Stimulated activated effector memory CD8-positive, alpha-beta T cell treated with anti-CD3 and anti-CD28 coated beads, Interleukin-12 subunit alpha, Interleukin-12 subunit beta, amount 100 ng/mL, for 72 hours (primary cell): ENCODE data around the gene ASTN2.

ENCODE experiments used
- ATAC-seq: fragments of 150-1000 bp; cut with Tn5 transposase; 2 replicates; pipeline ENCODE4 v1.10.0; 2021
- DNase-seq, 2 donors: peaks; one replicate each; pipeline ENCODE4 v3.0.0; 2021 to 2022; ENCODE audit warnings: low spot score in 2 of 2
- H3K27ac Mint-ChIP-seq: one replicate; pipeline ENCODE4 v1.8.0; 2022; ENCODE audit warnings: mild to moderate bottlenecking, mixed read lengths
- H3K36me3 Mint-ChIP-seq: one replicate; pipeline ENCODE4 v1.8.0; 2022; ENCODE audit warnings: mild to moderate bottlenecking, mixed read lengths
- H3K4me1 Mint-ChIP-seq: one replicate; pipeline ENCODE4 v1.8.0; 2022; ENCODE audit warnings: mixed read lengths
- H3K4me3 Mint-ChIP-seq: one replicate; pipeline ENCODE4 v1.8.0; 2022; ENCODE audit warnings: mild to moderate bottlenecking, mixed read lengths
- H3K9me3 Mint-ChIP-seq: one replicate; pipeline ENCODE4 v1.8.0; 2022; ENCODE audit warnings: mixed read lengths

The ASTN2 gene

GRCh38 chr9:116425244-116425643 is 989.6 kb downstream of the ASTN2 start:
- Mint-ChIP-seq H3K4me1 (no peaks in the 10 kb centered on the region), H3K27ac (no peak overlapping the region), H3K36me3 (no peaks in the 10 kb centered on the region), H3K9me3 (no peaks in the 10 kb centered on the region), H3K4me3 (no peak overlapping the region)
- DNase-seq (no peak), ATAC-seq (no peak)

DNA sequence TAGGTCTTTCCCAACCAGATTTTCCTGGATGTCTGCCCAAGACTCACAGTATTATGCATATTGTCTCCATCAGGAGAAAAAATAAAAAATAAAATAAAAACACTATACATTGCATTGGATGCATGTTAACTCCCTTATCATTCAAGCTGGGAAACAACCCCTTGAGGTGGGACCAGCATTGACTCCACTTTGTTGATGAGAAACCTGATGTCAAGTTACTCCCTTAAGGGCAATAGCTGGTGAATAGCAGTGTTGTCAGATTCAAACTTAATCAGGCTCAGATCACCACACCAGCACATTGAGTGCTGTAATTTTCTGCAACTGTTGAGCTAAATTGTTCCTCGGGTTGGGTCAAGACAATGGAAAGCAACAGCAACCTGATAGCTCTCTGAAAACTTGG is 991.7 kb downstream of the ASTN2 start:
- Mint-ChIP-seq H3K4me3 (no peak overlapping the region), H3K27ac (no peak overlapping the region), H3K4me1 (no peaks in the 10 kb centered on the region), H3K36me3 (no peaks in the 10 kb centered on the region), H3K9me3 (no peaks in the 10 kb centered on the region)
- ATAC-seq (no peak), DNase-seq (no peak)

DNA sequence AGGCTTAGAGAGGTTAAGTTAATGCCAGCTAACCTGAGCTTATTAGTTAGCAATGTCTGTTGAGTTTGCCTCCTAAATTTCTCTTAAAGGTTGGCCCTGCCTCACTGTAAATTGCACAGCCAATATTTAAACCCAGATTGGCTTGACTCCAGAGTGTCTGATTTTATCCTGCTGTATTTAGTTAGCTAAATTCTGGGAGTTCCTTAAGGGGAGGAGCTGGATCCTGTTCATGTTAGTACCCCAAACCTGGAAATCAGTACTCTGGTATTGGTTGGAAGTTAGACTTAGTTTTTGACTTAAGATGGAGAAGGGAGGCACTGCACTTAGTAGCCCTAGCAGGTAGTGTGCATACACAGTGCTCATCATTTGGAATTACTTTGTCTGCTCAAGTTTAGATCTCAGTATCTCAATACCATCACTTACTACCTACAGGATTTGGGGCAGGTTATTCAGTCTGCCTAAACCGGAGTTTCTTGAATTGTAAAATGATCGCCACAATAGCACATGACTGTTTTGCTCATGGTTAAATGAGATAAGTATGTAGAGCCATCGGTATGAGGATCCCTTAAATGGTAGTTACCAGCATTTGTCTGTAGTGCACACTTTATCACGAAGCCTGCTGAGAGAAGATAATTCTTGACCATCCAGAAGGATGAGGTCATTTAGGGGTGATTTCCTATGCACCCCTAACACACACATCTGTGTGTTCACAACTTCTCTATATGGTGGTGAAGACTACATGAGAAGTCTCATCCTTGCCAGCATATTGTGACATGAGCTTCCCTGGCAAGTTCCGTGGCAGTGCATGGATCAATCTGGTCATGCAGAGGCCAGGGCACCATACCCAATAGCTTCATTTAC is 992.5 kb downstream of the ASTN2 start:
- H3K4me1 Mint-ChIP-seq = no peaks in the 10 kb centered on the region
- ATAC-seq = no peak
- H3K9me3 Mint-ChIP-seq = no peaks in the 10 kb centered on the region
- H3K4me3 Mint-ChIP-seq = no peak overlapping the region
- no peaks in the 10 kb centered on the region for H3K36me3 Mint-ChIP-seq
- no peak for DNase-seq
- H3K27ac Mint-ChIP-seq = no peak overlapping the region

DNA sequence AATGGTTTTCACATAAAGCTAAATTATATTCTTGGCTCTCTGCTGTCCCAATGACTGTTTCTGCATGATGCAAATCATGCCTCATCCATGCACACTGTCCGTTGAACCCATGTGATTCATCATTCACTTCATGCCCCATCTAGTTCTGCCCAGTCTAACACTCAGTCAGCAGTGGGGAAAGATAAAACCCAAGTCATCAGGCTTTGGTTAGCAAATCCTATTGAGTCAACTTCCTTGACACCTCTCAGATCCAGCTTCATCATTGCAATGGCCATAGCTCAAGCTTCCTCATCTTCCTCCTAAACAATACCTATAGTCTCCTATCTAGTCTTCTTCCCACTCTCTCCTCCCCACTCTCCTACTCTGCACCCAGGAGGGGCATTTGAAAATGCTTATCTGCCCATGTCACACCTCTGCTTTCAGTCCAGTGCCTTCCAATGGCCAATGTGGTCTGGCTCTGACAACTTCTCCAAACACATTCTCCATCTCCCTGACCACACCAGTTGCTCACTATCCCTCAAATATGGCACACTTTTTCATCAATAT is 993.8 kb downstream of the ASTN2 start:
- DNase-seq = no peak
- Mint-ChIP-seq H3K4me3 (no peak overlapping the region), H3K9me3 (no peaks in the 10 kb centered on the region), H3K4me1 (no peaks in the 10 kb centered on the region), H3K36me3 (no peaks in the 10 kb centered on the region), H3K27ac (no peak overlapping the region)
- ATAC-seq = no peak

DNA sequence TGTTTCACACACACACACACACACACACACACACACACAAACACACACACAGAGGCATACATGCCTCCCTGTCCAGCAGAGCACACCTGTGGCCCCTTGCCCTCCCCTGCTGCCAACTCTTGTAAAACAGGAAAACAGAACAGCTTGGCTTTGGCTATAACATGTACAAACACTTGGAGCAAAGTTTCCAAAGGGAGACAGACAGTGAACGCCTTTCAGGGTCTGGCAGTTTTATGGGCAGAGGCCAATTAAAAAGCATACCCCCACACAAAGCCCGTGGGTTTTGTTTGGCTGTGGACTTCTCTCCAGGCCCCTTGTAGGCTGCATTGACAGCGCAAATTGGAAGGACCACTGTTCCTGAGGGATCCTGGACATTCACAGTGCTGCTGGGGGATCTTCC is 995.7 kb downstream of the ASTN2 start:
- DNase-seq = no peak
- H3K36me3 Mint-ChIP-seq = no peaks in the 10 kb centered on the region
- H3K4me1 Mint-ChIP-seq = no peaks in the 10 kb centered on the region
- H3K4me3 Mint-ChIP-seq = no peak overlapping the region
- no peak for ATAC-seq
- no peak overlapping the region for H3K27ac Mint-ChIP-seq
- H3K9me3 Mint-ChIP-seq = no peaks in the 10 kb centered on the region

DNA sequence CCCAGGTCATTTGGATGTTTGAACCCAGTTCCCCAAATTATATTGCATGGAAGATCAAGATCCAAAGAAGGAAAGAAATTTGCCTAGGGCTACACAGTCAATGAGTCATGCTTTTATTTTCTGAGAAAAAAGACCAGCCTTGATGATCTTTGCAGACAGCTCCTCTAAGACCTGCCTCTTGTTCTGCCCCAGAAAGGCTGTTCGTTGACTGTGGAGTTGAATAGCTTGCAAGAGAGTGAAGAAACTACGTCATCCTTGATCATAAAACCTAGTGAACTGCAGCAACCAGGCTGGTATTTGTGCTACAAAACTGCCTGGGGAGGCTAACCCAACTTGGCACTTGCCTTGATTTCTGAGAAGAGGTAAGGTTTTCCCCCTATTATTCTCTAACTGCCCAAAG is 997.4 kb downstream of the ASTN2 start:
- H3K27ac Mint-ChIP-seq = no peak overlapping the region
- H3K4me1 Mint-ChIP-seq = no peaks in the 10 kb centered on the region
- no peaks in the 10 kb centered on the region for H3K36me3 Mint-ChIP-seq
- no peaks in the 10 kb centered on the region for H3K9me3 Mint-ChIP-seq
- DNase-seq = no peak
- no peak overlapping the region for H3K4me3 Mint-ChIP-seq
- no peak for ATAC-seq

DNA sequence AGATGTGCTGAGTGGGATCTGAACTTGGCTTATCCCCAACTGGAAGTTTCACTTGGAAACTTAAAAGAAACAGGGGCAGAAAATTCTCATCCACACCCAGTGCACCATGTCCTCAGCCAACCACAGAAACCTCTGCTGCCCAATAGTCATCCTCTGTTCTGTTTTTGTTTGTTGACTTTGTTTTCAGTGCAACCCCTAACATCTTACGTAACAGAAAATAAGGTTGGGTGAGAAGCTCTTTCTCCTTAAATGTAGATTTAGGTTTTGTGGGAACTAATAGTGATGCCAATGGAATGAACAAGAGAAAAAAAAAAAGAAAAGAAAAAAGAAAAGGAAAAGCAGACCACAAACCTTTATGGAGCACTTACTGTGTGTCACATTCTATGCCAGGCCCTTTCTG is 998.4 kb downstream of the ASTN2 start:
- Mint-ChIP-seq H3K4me3 (no peak overlapping the region), H3K4me1 (no peaks in the 10 kb centered on the region), H3K27ac (no peak overlapping the region), H3K9me3 (no peaks in the 10 kb centered on the region), H3K36me3 (no peaks in the 10 kb centered on the region)
- ATAC-seq (no peak), DNase-seq (no peak)

DNA sequence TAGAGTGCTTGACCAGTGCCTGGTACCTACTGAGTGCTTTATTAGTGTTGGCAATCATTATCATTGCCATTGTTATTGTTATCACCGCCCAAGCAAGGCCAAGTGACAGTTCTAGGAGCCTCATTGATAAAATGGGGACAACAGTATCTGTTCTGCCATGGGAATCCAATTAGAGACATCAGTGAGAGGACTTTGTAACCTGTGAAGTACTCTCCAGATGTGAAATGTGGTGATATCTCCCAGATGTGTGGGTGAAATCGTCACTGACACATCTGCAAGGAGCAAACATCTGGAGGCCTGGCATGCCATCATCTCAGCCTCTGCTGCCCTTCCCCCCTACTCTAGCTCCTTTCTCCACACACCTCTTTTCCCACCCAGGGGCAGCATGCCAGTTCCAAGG is 1000.5 kb downstream of the ASTN2 start:
- Mint-ChIP-seq H3K9me3 (no peaks in the 10 kb centered on the region), H3K4me3 (no peak overlapping the region), H3K36me3 (no peaks in the 10 kb centered on the region), H3K27ac (no peak overlapping the region), H3K4me1 (no peaks in the 10 kb centered on the region)
- ATAC-seq (no peak), DNase-seq (no peak)

GRCh38 chr9:116411506-116411905 is 1003.4 kb downstream of the ASTN2 start:
- ATAC-seq (no peak), DNase-seq (no peak)
- Mint-ChIP-seq H3K4me3 (no peak overlapping the region), H3K4me1 (no peaks in the 10 kb centered on the region), H3K9me3 (no peaks in the 10 kb centered on the region), H3K27ac (no peak overlapping the region), H3K36me3 (no peaks in the 10 kb centered on the region)

GRCh38 chr9:116409638-116410037 is 1005.2 kb downstream of the ASTN2 start:
- DNase-seq (no peak), ATAC-seq (no peak)
- Mint-ChIP-seq H3K36me3 (no peaks in the 10 kb centered on the region), H3K9me3 (no peaks in the 10 kb centered on the region), H3K4me3 (no peak overlapping the region), H3K27ac (no peak overlapping the region), H3K4me1 (no peaks in the 10 kb centered on the region)

- no peak for DNase-seq
- Mint-ChIP-seq H3K4me1 (no peaks in the 10 kb centered on the region), H3K9me3 (no peaks in the 10 kb centered on the region), H3K4me3 (no peak overlapping the region), H3K27ac (no peak overlapping the region), H3K36me3 (no peaks in the 10 kb centered on the region)
- no peak for ATAC-seq
These were observed 1005.7 kb downstream of the ASTN2 start for GRCh38 chr9:116409129-116409528.

DNA sequence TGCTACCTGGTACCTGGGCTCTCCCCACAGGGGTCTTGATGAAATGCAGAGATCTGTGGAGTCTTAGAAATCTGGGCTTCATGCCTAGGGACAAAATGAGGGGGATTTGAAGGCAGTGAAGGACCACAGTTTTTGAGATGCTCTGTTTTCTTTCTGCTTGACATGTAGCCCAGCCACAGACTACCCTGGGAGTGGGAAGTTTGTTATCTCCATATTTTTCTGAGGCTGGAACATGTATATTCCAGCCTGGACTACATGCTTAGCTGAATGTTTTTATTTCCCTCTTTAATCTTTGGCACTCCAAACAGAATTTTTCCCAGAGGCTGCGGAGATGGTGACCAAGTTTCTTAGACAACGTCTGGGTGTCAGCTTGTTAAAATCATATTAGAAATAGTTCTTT is 1008.4 kb downstream of the ASTN2 start:
- ATAC-seq = no peak
- Mint-ChIP-seq H3K36me3 (no peaks in the 10 kb centered on the region), H3K4me1 (no peaks in the 10 kb centered on the region), H3K27ac (no peak overlapping the region), H3K9me3 (no peaks in the 10 kb centered on the region), H3K4me3 (no peak overlapping the region)
- no peak for DNase-seq

GRCh38 chr9:116405321-116405720 is 1009.5 kb downstream of the ASTN2 start:
- Mint-ChIP-seq H3K4me1 (peaks cover 2% of the 10 kb centered on the region), H3K27ac (no peak overlapping the region), H3K4me3 (no peak overlapping the region), H3K9me3 (no peaks in the 10 kb centered on the region), H3K36me3 (no peaks in the 10 kb centered on the region)
- no peak for ATAC-seq
- no peak for DNase-seq

DNA sequence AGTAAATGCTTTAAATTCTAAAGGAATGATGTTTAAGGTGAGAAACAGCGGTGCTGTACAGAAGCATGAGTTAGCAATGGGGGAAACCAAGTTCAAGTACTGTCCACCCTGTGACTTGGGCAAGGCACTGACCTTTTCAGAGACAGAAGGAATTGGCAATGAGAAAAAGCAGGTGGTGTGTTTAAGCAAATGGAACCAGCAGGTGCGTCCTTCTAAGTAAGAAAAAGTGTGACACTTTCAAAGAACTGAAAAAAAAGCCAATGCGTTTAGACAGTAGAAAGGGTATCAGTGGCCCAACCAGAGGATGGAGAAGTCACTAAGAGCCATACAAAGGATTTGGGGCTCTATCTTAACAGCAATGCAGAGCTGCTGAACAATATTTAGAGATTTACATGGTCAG is 1010.6 kb downstream of the ASTN2 start:
- ATAC-seq = no peak
- Mint-ChIP-seq H3K36me3 (no peaks in the 10 kb centered on the region), H3K4me3 (no peak overlapping the region), H3K9me3 (no peaks in the 10 kb centered on the region), H3K4me1 (peaks cover 9% of the 10 kb centered on the region), H3K27ac (no peak overlapping the region)
- no peak for DNase-seq

DNA sequence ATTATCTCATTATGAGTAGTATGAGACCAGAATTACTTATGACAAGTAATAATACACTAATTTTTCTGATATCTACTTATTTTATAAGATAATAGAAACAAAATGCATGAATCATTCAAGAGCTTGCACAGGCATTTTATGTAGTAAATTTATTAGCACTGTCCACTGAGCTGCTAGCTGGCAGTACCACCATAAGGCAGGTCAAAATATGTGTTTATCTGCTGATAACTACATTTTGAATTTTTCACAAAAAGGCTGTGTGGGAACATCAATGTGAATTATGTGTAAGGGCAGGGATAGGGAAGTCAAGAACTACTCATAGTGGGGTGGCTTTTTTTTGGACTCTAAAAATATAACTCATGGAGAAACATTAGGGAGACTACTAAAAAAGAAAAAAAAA is 1011.7 kb downstream of the ASTN2 start:
- Mint-ChIP-seq H3K9me3 (no peaks in the 10 kb centered on the region), H3K4me1 (peaks cover 9% of the 10 kb centered on the region), H3K4me3 (no peak overlapping the region), H3K27ac (no peak overlapping the region), H3K36me3 (no peaks in the 10 kb centered on the region)
- ATAC-seq = no peak
- no peak for DNase-seq

DNA sequence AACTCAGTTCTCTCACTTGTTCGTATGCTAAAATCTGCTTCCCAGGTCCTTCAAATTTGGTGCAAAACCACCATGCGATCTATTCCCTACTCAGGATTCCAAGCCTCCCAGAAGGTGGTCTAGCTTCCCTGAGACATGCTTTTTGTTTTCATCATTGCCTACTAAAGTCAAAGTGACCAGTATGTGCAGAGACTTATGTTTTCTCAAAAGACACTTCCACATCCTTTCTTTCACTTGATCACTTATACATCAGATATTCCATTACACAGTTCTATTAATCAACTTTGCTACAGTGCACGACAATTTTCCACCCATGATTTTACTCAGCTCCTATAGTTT is 1019.2 kb downstream of the ASTN2 start:
- H3K9me3 Mint-ChIP-seq = no peaks in the 10 kb centered on the region

More for the DNA sequence above, 1019.2 kb downstream of the ASTN2 start:
- no peaks in the 10 kb centered on the region for H3K36me3 Mint-ChIP-seq
- peaks cover 9% of the 10 kb centered on the region for H3K4me1 Mint-ChIP-seq
- H3K4me3 Mint-ChIP-seq = no peak overlapping the region
- no peak for ATAC-seq
- no peak overlapping the region for H3K27ac Mint-ChIP-seq
- DNase-seq = no peak
